LHCN-M2 (cell line): ENCODE results near the gene TLR9. TPM values are rescaled to one million over a fixed set of nuclear protein-coding genes. Genes with fewer than 3 reads are reported as not detected.
"Not testable (repeated sequence)": the region's sequence is repeated elsewhere in the genome, so short reads cannot be mapped to it uniquely, and the experiment has no call there.

Source experiments
- DNase-seq: peaks from one replicate; pipeline ENCODE4 v3.0.0-alpha.2; 2012; ENCODE audit warnings: low read depth
- polyA plus RNA-seq: library from polyadenylated mRNA; unstranded; fragments of >200 nt; gene quantifications from one replicate; pipeline ENCODE4 v1.2.1, GENCODE V29; 2012; ENCODE audit warnings: missing spikeins
- total RNA-seq: library from RNA; depleted of rRNA; stranded (reverse); fragments of >200 nt; gene quantifications from 2 replicates; pipeline ENCODE4 v1.2.3, GENCODE V29; 2014; rRNA removed

The TLR9 gene, protein sequence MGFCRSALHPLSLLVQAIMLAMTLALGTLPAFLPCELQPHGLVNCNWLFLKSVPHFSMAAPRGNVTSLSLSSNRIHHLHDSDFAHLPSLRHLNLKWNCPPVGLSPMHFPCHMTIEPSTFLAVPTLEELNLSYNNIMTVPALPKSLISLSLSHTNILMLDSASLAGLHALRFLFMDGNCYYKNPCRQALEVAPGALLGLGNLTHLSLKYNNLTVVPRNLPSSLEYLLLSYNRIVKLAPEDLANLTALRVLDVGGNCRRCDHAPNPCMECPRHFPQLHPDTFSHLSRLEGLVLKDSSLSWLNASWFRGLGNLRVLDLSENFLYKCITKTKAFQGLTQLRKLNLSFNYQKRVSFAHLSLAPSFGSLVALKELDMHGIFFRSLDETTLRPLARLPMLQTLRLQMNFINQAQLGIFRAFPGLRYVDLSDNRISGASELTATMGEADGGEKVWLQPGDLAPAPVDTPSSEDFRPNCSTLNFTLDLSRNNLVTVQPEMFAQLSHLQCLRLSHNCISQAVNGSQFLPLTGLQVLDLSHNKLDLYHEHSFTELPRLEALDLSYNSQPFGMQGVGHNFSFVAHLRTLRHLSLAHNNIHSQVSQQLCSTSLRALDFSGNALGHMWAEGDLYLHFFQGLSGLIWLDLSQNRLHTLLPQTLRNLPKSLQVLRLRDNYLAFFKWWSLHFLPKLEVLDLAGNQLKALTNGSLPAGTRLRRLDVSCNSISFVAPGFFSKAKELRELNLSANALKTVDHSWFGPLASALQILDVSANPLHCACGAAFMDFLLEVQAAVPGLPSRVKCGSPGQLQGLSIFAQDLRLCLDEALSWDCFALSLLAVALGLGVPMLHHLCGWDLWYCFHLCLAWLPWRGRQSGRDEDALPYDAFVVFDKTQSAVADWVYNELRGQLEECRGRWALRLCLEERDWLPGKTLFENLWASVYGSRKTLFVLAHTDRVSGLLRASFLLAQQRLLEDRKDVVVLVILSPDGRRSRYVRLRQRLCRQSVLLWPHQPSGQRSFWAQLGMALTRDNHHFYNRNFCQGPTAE
- total RNA-seq = under 0.01 TPM in 1 of 2 replicates, not detected in the other
- not detected for polyA plus RNA-seq

DNA sequence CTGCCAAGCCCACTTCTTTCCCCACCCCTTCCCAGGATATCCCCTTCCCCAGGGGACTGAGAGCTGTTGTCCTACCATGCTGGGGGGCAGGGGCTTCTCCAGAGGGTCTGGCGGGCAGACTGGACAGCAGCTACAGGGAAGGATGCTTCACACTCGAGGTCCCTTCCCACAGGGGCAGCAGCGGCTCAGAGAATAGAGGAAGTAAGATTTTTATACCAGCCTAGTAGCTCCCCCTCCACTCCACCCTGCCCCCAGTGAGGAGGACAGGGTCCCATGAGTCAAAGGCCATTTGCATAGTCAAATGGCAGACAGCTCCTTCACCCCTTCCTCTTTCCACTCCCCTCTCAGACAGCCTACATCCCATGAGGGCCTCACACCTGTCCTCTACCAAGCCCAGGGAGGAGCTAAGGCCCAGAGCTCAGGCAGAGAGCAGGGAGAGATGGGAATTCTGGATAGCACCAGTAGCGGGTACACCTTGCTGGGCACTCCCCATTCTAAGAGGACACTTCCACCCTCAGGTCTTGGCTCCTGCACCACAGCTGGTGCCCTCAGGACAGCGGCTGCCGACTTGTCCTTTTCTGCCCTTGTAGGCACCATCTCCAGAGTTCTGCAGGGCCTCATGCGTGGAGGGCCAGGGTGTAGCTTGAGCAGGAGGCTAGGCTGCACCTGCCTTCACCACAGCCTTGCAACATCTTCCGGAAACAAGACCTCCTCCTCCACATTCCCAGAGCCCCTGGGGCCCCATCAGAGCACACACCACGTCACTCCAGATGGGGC lies at the start of gene TLR9:
TSS of gene TLR9 (minus strand) at position 194 of the 777 bp plus-strand sequence. CDS start at position 78, 116 bp downstream.
- no peak for DNase-seq

DNA sequence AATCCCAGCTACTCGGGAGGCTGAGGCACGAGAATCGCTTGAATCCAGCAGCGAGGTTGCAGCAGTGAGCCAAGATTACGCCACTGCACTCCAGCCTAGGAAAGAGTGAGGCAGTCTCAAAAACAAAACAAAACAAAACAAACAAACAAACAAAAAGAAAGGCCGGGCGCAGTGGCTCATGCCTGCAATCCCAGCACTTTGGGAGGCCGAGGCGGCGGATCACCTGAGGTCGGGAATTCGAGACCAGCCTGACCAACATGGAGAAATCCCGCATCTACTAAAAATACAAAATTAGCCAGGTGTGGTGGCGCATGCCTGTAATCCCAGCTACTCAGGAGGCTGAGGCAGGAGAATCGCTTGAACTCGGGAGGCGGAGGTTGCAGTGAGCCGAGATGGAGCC lies 49.3 kb upstream of the TLR9 start:
- not testable (repeated sequence) for DNase-seq

DNA sequence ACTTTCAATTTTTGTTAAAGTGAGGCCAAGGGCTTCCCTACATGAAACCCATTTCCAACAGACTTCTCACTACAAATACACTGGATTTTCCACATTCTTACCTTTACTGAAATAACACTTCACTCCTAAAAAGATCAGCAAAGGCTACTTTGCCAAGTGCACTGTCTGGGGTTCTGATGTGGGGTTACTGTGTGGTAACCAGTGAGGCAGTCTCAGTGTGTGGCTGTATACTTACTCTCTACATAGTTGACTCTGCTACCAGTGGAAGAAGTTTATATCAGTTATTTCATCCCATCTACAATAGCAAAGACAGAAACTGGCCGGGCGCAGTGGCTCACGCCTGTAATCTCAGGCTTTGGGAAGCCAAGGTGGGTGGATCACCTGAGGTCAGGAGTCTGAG lies 47.4 kb upstream of the TLR9 start:
- DNase-seq = no peak

DNA sequence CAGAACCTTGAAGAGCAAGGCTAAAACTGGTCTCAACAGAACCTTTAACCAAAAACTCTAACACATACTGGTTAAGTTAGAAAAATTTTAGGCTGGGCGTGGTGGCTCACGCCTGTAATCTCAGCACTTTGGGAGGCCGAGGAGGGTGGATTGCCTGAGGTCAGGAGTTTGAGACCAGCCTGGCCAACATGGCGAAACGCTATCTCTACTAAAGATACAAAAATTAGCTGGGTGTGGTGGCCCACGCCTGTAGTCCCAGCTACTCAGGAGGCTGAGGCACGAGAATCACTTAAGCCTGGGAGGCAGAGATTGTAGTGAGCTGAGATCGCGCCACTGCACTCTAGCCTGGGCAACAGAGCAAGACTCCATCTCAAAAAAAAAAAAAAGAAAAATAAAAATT lies 46.7 kb upstream of the TLR9 start:
- DNase-seq = not testable (repeated sequence)

DNA sequence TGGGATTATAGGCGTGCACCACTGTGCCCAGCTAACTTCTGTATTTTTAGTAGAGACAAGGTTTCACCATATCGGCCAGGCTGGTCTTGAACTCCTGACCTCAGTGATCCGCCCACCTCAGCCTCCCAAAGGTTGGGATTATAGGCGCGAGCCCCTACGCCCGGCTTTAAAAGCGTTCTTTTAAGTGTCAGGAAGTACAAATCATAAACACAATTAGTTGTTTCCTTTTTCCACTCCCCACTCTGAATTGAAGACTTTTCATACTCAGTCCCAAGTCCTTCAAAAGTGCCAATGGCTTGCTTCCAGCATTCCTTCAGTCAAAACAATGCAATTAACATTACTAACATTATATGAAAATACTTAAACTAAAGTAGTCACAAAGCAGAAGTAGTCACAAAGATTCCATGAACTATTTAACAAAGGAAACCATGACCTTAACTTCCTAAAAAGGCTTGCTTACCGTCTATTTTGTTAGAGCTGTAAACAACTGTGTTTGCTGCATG lies 44.9 kb upstream of the TLR9 start:
- no peak for DNase-seq

DNA sequence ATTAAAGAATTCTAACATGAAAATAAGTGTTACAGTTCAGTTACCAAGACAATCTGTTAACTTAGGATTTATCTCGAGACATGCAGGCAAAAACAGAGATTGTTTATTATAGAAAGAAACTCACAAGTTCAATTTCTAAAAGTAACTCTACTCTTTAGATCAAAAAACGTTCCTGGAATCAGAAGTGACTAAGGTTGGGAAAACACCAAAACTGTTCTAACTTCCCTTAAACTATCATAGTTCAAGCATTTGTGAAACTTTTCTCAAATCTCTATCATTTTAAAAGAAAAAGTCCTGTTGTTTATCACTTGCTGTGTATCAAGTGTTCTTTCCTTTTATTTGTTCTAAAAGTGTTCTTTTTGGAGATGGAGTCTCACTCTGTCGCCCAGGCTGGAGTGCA lies 44.3 kb upstream of the TLR9 start:
- no peak for DNase-seq

DNA sequence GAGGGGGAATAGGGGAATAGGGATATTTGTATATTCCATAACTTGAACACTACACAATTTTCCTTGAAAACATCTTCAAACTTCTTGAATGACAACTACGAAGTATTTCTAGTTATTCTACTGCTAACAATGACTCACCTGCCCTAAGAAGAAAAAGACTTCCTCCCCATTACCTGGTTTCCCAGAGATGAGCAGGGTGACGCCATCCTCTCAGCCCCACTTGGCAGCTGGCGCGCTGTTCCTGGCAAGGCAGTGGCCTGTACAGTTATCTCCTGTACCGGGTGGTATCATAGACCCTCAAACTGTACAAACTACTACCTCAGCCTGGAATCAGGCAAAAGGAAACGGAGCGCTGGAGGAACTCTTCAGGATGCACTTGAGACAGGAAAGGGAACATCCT lies 42.6 kb upstream of the TLR9 start:
- no peak for DNase-seq

DNA sequence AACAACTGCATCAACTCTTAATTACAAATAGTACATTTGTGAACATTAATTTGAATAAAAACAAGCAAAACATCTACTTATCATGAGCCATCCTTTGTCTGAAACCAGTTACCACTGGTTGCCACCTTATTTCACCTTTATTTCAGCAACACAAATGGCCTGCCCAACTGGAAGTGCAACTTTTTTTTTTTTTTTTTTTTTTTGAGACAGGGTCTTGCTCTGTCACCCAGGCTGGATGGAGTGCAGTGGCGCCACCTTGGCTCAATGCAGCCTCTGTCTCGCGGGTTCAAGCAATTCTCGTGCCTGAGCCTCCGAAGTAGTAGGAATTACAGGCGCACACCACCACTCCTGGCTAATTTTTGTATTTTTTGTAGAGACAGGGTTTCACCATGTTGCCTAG lies 39.9 kb upstream of the TLR9 start:
- no peak for DNase-seq

DNA sequence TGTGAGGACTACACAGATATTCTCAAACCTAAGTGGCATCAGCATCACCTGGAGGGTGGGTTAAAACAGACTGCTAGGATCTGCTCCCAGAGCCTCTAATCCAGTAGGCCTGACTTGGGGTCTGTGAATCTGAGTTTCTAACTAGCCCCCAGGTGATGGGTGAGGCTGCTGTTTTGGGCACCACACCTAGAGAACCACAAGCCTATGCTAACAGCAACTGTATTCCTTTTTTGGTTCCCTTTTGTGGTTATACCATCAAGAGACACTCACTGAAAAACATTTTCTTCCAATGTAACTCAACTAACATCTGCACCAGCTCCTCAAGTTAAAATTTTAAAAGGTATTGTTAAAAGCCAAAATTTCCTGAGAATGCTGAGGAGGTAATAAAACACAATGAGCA lies 37.0 kb upstream of the TLR9 start:
- DNase-seq = no peak

DNA sequence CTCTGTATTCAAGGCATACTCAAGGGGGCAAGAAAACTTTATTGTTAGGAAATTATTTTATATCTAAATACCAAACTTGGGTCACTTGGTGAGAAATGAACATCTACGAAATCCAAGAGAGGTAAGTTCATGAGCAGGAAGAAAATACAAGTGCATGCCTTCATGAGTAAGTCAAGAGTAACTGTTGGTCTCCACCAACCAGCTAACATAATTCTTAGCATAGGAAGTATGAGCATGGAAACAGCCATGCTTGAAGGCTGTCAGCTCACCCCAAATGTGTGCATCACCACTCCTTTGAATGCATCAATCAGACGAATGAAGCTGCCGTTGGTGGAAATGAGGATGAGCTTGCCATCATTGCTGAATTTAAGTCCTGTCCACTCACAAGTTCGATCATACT lies 34.0 kb upstream of the TLR9 start:
- DNase-seq = no peak

DNA sequence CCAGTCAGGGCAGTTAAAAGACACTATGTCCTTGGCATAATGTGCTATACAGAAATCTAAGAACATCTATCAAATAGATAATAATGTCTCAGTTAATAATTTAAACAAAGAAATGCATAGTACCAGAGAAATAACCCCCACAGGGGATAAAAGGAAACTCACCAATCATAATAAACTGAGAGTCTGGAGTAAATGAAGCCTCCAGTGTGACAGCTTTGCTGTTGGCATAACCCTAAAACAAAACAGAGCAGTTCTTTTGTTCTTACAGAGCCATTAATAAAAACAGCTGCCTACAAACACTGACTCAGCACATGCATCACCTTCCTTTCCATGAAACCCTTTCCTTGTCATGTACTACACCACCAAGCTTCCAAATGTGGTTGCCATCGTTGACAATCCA lies 33.6 kb upstream of the TLR9 start:
- DNase-seq = peak; percentile 72

DNA sequence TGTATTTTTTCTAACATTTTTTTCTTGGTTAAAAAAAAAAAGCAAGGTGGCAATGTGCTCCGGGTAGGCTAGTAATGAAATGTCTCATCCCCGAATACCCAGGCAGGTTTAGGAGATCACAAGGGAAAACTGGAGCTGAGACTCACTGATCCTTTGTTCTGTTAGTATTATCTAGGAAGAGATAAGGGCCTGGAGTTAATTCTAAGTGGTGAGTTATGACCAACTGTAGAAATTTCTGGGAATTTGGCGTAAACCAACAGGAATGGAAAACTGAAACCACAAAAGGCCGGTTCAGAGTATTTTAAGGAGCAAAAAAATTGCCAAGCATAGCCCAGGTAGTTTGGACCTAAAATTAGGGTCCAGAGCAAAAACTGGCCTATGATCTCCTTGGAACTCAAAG lies 32.5 kb upstream of the TLR9 start:
- no peak for DNase-seq

DNA sequence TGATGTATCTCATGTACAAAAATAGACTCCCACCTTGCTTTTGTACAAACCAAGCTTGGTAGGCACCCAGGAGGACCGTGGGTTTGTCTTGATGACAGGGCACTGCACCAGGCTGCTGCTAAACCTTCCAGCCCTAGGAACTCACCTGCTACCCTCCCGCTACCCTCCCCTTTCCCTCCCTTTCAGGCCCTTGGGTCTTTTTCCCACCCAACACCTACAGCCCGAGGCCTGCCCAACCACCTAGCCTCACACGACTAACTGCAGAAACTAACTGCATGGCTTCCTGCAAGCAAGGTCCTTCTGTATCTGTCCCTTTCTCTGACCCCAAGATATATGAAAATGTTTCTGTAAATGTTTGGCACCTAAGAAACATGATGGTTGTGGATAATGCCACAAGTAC lies 31.2 kb upstream of the TLR9 start:
- DNase-seq = no peak

DNA sequence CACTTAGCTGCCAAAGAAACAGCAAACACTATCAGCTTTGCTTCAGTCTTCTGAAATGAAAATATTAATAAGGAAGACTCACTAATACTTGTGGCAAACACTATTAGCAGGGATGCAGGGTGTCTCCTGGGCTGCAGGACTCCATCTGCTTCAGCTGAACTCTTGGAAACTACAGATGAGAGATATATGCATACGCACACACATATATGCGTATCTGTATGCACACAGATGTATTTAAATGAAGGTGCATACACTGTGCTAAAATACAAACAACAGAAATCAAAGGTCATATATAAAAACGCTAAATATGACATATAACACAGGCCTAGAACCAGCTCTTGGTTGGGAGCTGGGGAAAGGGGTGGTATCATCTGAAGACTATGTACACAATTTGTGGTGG lies 30.7 kb upstream of the TLR9 start:
- DNase-seq = no peak

DNA sequence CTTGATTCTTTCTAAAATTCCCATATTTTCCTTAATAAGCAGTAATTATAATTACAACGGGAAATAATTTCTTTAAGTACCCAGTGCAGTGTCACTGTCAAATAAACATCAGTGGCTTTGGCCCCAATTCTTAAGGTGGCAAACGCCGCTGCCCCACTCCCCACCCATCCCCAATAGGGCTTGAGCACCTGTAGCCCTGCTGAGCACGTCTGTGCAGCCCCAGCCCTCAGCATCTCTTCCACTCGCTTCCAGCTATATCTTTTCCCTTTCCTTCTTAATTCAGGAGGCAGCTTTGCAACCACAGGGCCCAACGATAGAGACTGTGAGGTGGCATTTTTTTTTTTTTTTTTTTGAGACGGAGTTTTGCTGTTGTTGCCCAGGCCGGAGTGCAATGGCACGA lies 29.2 kb upstream of the TLR9 start:
- DNase-seq = no peak

DNA sequence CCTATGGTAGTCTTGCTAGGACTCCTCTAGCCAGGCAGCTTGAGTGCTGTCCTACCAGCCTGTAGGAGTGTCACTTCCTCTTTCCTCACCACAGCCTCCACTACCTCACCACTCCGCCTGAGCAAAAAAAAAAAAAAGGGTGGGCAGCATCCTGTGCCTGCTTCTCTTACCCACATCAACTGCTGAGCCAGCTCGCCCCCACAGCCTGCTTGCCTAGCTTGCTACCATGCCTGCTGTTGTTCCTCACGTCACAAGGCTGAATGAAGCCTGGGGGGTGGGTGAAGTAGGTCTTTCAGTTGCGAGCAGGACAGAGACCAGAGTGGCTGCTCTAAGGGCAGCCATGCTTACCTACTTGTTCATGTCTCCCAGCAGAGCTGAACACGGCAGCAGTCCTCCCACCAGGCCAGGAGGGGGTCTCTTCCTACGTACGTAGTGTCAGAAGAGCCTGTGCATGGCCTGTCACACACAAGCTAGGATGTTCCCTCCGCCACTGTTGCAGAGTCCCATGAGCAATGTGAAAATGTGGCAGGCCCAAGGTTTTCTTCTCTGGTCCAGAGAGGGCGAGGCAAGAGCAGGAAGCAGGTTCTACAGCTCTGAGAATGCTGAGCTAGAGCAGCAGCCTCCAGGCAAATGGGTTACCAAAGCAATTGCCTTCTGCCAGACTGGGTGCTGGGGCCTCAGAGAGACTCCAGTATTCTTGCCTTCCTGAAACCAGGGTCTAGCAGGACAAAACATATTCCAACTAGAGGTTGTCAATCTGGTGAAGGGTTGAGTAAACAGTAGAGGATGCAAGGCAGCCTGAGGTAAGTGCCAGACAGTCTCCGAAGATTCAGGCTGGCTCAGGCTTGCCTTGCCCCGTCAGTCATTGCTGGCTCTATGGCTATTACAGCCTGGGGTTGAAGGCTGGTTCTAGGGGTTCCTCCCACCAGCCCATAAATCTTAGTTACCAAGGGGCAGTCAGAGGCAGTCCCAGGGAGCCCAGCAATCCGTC lies 28.2 kb upstream of the TLR9 start:
- DNase-seq = no peak

DNA sequence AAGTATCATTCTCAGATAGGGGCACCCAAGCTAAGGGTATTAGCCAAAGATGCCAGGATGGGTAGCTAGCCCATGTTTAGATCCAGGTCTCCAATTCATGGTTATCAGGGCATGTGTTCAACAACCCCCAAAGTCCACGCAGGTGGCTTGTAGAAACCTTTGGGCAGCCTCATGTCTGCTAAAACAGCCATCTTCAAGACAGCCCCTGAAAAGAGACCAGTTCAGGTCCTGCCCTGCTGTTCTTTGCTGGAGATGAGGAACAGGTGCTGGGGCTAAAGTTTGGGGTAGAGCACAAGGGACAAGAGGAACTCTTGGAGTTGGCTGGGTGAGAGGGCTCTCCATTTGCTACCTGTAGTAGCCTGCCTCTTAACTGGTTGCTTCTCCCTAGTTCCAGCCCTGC lies 24.7 kb upstream of the TLR9 start:
- no peak for DNase-seq

DNA sequence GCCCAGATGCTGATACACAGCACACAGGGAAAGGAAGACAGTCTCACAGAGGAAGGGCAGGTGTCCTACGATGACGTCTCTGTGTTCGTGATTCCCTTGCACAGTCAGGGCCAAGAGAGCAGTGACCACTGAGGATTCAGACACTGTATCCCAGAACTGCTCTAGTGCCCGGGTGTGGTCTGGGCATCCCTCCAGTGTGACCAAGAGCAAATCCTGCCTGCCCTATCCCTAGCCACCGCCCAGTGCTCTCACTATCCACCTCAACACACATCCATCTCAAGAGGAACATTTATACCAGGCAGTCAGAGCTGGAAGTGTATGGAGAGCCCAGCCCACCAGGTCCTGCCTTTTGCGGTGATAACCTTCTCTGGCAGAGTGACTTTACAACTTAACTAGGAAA lies 24.2 kb upstream of the TLR9 start:
- DNase-seq = no peak

DNA sequence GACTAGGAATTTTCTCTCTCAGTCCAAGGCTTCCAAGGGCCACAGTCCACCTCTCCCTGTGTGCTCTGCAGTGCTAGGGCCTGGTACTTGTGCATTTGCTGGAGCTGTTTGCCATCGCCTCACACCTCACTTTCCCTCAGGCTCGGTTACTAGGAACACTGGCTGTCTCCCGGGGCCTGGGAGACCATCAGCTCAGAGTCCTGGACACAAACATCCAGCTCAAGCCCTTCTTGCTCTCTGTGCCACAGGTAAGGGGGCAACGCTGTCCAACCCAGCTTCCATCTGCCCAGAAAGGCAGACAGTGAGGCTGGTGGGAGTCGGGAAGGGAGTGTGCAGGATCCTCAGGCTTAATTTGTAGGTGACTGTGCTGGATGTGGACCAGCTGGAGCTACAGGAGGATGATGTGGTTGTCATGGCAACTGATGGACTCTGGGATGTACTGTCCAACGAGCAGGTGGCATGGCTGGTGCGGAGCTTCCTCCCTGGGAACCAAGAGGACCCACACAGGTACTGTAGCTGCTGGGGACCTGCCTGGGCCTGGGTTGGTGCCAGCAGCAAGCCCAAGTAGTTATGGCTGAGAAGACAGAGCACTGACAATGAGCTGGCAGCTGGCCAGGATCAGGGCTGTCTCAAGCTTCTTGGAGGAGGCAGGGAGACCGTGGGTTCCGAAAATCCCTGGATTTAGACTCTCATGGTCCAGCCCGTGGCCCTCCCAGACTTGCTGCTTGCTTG lies 23.5 kb upstream of the TLR9 start:
- no peak for DNase-seq

DNA sequence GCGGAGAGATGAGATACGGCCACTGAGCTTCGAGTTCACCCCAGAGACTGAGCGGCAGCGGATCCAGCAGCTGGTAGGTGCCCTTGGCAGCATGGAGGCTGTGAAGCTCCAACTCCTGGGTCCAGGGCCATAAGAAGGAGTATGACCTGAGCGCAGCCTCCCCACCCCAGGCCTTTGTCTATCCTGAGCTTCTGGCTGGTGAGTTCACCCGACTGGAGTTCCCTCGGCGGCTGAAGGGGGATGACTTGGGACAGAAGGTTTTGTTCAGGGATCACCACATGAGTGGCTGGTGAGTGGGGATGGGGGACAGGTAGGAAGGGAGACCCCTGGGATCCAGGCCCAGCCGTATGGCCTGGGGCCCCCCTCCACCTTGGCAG lies 22.7 kb upstream of the TLR9 start:
- no peak for DNase-seq
